ENCODE data around the gene SUSD5.

- no peak for TF ChIP-seq CTCF (IDR thresholded peaks at IDR 0.05 in 8 of 11, conservative IDR thresholded peaks at IDR 0.05 in 3 of 11)
- no peak for TF ChIP-seq POLR2AphosphoS5 (IDR thresholded peaks at IDR 0.05)
- TF ChIP-seq POLR2A (IDR thresholded peaks at IDR 0.05), result no peak
Observed at GRCh38 chr3:33170531-33170930, 48.1 kb downstream of the SUSD5 start.
